ENCODE results near the gene SH2D2A. TPM values are rescaled to one million over a fixed set of nuclear protein-coding genes. Genes with fewer than 3 reads are reported as not detected.
A peak's percentile ranks its signal among the peaks of the same experiment; 100 is the strongest.

The SH2D2A gene
- total RNA-seq, 1 donor from 2014 or later: not detected

DNA sequence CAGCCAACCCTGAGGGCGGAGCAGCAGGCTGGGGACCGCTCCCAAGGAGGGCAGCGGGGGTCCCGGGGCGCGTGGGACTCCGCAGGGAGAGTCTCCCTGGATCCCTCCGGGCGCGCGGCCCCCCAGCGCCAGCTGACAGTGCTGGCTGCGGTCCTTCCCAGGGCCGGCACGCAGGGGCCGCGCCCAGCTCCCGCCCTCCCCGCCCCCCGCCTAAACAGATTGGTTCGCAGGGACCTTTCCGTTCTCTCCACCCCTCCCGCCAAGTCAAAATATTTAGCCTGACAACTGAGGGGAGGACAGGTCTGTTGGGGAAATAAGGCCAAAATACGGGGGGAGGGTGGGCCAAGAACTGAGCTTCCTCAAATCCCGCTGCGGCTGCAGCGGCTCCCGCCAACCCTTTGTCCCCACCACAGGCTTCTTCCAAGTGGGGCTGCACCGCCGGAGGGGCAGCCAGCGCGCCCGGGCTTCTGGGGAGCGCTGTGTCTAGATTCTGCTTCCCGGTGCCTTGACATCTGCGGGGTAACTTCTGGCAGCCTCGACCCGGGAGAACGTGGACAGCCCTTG lies 42.4 kb upstream of the SH2D2A start, which contains the start of gene INSRR:
INSRR (minus strand) TSS at position 159 of the 564 bp plus-strand sequence. CDS start 496 bp downstream, outside the sequence.
- Mint-ChIP-seq H3K27ac (ENCODE audit: unreplicated experiment) (no peak within 1 kb of the TSS), H3K27me3 (ENCODE audit: low read depth) (peaks cover 47% of the 10 kb centered on the region), H3K4me3 (ENCODE audit: unreplicated experiment) (peak within 1 kb of the TSS; percentile 60), H3K36me3 (ENCODE audit: low read depth) (no peaks in the 10 kb centered on the region), H3K4me1 (ENCODE audit: low read depth) (peaks cover 17% of the 10 kb centered on the region), H3K9me3 (ENCODE audit: low read depth) (no peaks in the 10 kb centered on the region)
- TF ChIP-seq, protein P1, sequence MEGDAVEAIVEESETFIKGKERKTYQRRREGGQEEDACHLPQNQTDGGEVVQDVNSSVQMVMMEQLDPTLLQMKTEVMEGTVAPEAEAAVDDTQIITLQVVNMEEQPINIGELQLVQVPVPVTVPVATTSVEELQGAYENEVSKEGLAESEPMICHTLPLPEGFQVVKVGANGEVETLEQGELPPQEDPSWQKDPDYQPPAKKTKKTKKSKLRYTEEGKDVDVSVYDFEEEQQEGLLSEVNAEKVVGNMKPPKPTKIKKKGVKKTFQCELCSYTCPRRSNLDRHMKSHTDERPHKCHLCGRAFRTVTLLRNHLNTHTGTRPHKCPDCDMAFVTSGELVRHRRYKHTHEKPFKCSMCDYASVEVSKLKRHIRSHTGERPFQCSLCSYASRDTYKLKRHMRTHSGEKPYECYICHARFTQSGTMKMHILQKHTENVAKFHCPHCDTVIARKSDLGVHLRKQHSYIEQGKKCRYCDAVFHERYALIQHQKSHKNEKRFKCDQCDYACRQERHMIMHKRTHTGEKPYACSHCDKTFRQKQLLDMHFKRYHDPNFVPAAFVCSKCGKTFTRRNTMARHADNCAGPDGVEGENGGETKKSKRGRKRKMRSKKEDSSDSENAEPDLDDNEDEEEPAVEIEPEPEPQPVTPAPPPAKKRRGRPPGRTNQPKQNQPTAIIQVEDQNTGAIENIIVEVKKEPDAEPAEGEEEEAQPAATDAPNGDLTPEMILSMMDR (IDR thresholded peaks at IDR 0.05): no peak
- DNase-seq (ENCODE audit: low spot score): no peak

DNA sequence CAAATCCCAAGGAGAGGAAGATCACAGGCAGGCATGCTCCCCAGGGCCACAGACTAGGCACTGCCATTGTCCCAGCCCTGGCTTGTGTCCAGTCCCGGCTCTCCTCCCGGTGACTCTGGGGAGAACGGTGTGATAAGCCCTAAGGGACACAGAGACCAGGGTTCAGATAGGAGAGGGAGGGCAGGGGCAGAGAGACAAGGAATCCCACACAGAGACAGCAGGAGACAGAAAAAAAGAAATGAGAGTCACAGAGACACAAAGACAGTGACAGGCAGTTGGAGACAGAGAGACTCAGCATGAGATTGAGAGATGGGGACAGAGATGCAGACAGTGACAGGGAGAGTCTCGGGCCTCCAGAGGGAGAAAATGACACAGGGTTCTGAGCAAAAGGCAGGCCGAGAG lies 41.9 kb upstream of the SH2D2A start:
- Mint-ChIP-seq H3K9me3 (ENCODE audit: low read depth) (no peaks in the 10 kb centered on the region), H3K4me3 (ENCODE audit: unreplicated experiment) (peak overlapping the region; percentile 59), H3K27ac (ENCODE audit: unreplicated experiment) (no peak overlapping the region), H3K27me3 (ENCODE audit: low read depth) (peaks cover 45% of the 10 kb centered on the region), H3K4me1 (ENCODE audit: low read depth) (peaks cover 17% of the 10 kb centered on the region), H3K36me3 (ENCODE audit: low read depth) (no peaks in the 10 kb centered on the region)
- TF ChIP-seq, protein P1 (IDR thresholded peaks at IDR 0.05): no peak
- DNase-seq (ENCODE audit: low spot score): no peak

DNA sequence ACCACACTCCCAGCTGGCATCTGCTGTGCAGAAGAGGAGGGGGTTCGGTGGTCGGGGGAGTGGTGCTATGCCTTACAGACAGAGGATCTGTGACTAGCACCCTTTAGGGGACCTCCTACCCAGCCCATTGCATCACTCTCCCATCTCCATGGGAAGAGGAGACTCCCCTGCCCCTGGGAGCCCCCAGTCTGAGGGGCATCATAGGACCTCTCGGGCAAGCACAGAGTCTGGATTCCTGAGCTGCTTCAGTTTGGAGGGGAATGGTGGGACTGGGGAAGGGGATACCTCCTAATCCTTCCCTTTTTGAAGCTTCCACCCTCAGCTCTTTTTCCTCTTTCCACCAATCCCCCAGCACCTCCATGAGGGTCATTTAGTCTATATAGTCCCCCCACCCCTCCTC lies 40.9 kb upstream of the SH2D2A start:
- Mint-ChIP-seq H3K4me1 (ENCODE audit: low read depth) (peaks cover 18% of the 10 kb centered on the region), H3K36me3 (ENCODE audit: low read depth) (no peaks in the 10 kb centered on the region), H3K27me3 (ENCODE audit: low read depth) (peaks cover 38% of the 10 kb centered on the region), H3K27ac (ENCODE audit: unreplicated experiment) (no peak overlapping the region), H3K4me3 (ENCODE audit: unreplicated experiment) (no peak overlapping the region), H3K9me3 (ENCODE audit: low read depth) (no peaks in the 10 kb centered on the region)
- DNase-seq (ENCODE audit: low spot score): no peak
- TF ChIP-seq, protein P1 (IDR thresholded peaks at IDR 0.05): no peak

DNA sequence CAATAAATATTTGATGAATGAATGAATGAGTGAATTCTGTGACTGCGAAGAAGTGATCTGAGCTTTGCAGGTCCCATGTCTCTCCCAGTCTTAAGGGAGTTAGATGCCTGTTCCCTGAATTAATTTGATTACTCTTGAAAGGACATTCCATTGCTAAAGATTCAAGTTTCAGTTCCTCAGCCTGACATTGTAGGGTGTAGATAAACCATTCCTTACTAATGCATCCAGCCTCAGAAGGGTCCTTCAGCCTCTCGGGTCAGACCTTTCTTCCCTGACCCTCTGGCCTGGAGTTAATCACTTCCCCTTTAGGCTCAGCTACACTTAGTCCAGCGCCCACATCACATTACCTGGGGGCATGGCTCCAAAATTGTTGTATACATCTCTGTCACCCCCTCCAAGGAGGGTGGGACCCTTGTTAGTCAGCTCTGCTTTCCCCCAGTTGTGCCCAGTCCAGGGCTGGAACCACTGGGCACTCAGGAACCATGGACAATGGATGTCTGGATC lies 39.7 kb upstream of the SH2D2A start:
- H3K4me1 Mint-ChIP-seq (ENCODE audit: low read depth): peaks cover 23% of the 10 kb centered on the region
- H3K4me3 Mint-ChIP-seq (ENCODE audit: unreplicated experiment): no peak overlapping the region
- H3K9me3 Mint-ChIP-seq (ENCODE audit: low read depth): no peaks in the 10 kb centered on the region
- DNase-seq (ENCODE audit: low spot score): no peak
- no peaks in the 10 kb centered on the region for H3K36me3 Mint-ChIP-seq (ENCODE audit: low read depth)
- H3K27ac Mint-ChIP-seq (ENCODE audit: unreplicated experiment): no peak overlapping the region
- TF ChIP-seq, protein P1 (IDR thresholded peaks at IDR 0.05): no peak
- peaks cover 32% of the 10 kb centered on the region for H3K27me3 Mint-ChIP-seq (ENCODE audit: low read depth)

DNA sequence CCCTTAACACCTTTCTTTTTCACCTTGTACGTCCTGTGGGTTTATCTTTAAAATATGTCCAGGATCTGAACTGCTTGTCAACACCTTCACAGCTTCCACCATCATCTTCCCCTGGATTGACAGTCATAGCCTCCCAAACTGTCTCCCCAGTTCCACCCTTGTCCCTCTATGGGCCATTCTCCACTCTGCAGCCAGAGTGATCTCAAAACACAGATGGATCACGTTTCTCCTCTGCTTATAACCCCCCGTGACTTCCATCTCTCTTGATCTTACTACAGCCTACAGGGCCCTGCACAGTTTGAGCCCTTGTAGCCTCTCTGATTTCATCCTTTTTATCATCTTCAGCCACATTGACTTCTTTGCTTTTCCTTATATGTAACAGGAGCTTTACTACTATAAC lies 38.0 kb upstream of the SH2D2A start:
- no peak for DNase-seq (ENCODE audit: low spot score)
- no peaks in the 10 kb centered on the region for H3K9me3 Mint-ChIP-seq (ENCODE audit: low read depth)
- H3K4me1 Mint-ChIP-seq (ENCODE audit: low read depth): peaks cover 15% of the 10 kb centered on the region
- peaks cover 26% of the 10 kb centered on the region for H3K27me3 Mint-ChIP-seq (ENCODE audit: low read depth)
- TF ChIP-seq, protein P1 (IDR thresholded peaks at IDR 0.05): no peak
- no peak overlapping the region for H3K4me3 Mint-ChIP-seq (ENCODE audit: unreplicated experiment)
- no peaks in the 10 kb centered on the region for H3K36me3 Mint-ChIP-seq (ENCODE audit: low read depth)
- no peak overlapping the region for H3K27ac Mint-ChIP-seq (ENCODE audit: unreplicated experiment)
